NCI-H2196 treated with DMSO at 0.1 percent for 48 hours (cell line): ENCODE data around the gene CAMK2A.

Source experiments
- DNase-seq: peaks from one replicate; lab custom pipeline; 2025; ENCODE audit not compliant: unreplicated experiment; lab: John Stamatoyannopoulos, UW

The CAMK2A gene

GRCh38 chr5:150316320-150316719, 26.7 kb upstream of the CAMK2A start:
- DNase-seq = no peak

DNA sequence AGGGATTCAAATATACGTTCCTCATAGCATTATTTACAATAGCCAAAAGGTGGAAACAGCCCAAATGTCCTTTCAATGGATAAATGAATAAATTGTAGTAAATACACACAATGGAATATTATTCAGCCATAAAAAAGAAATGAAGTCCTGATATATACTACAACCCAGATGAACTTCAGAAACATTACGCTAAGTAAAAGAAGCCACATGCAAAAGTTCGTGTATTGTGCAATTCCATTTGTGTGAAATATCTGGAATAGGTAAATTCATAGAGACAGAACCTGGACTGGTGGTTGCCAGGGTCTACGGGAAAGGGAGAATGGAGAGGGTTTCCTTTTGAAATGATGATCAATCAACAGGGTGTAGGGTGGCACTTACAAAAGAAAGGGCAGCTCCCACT, 25.7 kb upstream of the CAMK2A start:
- no peak for DNase-seq

DNA sequence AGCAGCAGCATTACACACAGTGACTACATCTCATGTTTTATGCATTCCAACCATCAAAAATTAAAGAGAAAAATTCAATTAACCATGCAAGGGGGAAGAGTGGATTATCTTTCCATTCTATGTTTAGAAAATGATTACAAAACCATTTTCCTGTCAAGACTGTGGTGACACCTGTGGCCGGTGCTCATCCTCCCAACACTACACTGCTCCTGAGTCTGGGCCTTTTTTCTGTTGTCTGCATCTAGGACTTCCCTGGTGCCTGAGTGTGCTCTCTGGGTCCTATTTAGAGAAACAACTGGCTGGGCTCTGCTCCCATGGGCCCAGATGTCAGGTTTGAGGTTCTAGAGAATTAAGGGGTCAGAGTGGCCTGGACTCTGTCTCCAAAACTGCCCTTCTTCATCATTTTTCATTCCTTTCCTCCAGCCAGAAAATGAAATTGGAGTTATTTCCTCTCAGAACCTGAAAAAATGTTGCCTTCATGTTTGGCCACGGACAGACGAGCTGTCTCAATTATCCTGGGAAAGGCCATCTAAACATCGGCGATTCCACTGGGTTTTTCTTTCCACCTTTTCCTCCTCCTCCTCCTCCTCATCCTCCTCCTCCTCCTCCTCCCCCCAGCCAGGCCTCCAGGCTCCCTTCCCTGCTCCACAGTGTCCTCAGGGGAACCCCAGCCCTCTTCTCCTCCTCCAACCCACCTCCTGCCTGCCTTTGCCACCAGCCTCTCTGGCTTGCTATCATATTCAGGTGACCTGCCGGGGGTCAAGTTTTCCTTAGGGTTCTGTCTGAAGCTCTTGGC, 24.5 kb upstream of the CAMK2A start:
- no peak for DNase-seq

DNA sequence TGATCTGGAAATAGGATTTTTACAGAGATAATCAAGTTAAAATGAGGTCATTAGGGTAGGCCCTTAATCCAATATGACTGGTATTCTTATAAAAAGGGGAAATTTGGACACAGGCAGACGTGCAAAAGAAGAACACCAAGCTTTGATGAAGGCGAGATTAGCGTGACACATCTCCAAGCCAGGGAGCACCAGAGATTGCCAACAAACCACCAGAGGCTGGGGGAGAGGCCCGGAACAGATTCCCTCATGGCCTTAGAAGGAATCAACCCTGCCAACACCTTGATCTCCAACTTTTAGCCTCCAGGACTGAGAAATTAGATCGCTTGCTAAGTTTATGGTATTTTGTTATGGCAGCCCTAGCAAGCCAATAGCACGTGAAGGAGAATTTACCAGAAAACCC, 23.9 kb upstream of the CAMK2A start:
- DNase-seq = no peak

DNA sequence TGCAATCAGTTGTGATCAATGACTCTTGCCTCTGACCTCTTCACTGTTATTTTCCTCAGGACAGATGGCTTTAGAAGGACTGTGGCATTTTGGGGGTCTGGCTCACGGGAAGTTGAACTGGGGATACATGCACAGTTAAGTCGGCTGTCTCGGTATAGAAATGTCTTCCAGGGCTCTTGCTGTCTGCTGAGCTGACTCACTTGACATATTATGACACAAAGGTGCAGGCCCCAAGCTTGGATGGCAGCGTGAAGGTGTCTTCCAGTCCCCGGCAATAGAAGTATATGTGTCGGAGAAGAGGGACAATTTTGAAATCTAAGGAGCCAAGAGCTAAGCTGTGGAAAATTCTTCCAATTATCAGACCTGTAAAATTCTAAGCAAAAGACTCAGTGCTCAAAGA, 22.9 kb upstream of the CAMK2A start:
- DNase-seq = no peak

DNA sequence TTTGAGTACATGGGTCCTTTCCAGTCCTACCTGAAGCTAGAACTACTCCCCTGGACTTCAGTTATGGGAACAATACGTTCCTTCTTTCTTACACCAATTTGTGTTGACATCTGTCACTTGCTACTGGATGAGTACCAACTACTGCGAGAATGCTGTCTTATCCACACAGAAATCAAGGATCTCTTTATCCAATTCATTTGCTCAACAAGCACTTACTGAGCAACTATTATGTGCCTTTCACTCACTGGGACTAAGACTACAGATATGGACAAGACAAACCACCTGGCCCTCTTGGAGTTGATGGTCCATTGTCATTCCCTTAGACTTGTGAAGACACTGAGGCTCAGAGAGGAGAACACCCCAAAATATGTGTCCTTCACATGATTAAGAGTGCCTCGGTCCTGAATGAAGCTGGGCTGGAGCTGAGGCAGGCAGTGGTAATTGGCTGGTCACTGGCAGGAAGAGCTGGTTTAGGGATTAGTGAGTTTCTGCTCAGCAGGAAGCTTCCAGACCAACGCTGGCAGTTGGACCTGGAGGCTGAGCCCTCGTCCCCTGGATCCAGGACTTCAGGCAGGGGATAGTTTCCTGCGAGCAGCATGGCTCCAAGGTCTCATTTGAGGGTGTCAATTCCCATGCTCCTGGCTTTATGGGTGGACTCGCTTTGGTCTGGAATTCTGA, 21.6 kb upstream of the CAMK2A start:
- DNase-seq = no peak

DNA sequence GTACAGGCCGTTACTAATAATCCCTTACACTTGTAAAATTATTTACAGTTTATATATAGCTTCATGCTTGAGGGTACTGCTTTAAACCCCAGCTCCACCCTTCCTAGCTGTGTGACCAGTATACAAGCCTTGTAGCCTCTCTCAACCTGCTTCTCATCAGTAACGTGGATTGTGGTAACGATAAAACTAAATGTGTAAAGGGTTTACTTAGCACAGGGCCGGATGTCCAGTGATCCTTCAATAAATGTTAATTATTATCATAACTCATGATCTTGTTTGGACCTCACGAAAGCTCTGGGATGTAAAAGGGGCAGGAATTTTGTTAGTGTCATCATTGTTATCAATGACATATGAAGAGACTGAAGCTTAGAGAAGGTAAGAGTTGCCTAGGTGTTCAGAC, 20.7 kb upstream of the CAMK2A start:
- no peak for DNase-seq

DNA sequence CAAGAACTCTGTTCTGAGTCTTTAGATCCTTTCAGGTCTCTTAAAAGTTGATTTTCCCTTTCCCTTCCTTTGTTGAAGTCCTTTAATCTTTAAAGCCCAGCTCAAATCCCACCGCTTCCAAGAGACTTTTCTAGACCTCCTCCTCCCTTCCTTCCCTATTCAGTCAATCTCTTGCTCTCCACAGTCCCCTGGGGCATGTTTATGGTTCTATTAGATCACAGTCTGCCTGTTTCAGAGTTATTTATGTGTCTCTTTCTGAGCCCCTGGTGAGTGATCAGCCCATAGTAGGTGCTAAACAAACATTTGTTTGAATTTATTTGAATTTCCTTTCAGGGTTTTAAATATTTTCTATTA, 20.3 kb upstream of the CAMK2A start:
- no peak for DNase-seq

GRCh38 chr5:150309101-150309885, 19.7 kb upstream of the CAMK2A start:
- no peak for DNase-seq

GRCh38 chr5:150307617-150308426, 18.2 kb upstream of the CAMK2A start:
- no peak for DNase-seq

DNA sequence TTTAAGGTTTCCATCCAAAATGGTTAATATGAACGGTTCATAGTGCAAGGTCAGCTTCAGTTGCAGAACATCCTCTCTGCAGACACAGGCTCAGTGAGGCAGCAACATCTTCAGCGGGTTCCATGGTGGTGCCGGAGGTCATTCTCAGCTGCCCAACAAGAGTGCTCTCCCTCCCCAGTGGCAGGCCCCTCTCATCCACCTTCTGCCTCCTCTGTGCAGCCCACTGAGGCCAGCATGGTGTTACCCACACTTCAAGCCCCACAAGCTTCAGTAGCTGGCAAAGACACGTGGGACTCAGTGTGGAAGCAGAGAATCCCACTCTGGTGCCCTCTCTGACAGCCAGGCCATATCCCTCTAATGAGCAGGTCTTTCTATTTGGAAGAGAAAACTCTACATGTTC, 17.2 kb upstream of the CAMK2A start:
- DNase-seq = no peak

GRCh38 chr5:150305557-150305956, 16.0 kb upstream of the CAMK2A start:
- DNase-seq = no peak

GRCh38 chr5:150305095-150305494, 15.5 kb upstream of the CAMK2A start:
- no peak for DNase-seq

DNA sequence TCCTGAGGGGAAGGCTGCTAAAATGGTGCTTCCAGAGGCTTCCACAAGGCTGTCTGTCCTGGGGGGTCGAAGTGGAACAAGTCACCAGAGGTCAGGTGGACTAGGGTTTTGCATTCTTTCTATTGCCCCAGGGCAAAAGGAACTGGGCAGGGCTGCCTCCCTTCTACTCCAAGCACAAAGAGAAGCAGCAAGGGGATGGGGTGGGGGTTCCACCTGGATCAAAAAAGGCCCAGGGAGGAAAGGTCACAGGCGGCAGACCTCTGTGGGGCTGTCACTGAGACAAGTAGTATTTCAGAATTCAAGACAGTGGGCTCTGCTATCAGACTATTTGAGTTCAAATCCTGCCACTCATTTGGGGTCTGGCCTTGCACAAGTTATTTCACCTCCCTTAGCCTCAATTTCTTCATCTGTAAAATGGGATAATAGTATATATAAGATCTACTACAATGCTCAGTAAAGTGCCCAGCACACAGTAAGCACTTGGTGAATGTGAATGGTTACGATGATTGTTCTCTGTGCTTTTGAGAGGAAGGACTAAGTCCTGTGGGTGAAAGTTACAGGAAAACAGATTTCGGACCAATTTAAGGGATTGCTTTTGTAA, 15.0 kb upstream of the CAMK2A start:
- DNase-seq = no peak

DNA sequence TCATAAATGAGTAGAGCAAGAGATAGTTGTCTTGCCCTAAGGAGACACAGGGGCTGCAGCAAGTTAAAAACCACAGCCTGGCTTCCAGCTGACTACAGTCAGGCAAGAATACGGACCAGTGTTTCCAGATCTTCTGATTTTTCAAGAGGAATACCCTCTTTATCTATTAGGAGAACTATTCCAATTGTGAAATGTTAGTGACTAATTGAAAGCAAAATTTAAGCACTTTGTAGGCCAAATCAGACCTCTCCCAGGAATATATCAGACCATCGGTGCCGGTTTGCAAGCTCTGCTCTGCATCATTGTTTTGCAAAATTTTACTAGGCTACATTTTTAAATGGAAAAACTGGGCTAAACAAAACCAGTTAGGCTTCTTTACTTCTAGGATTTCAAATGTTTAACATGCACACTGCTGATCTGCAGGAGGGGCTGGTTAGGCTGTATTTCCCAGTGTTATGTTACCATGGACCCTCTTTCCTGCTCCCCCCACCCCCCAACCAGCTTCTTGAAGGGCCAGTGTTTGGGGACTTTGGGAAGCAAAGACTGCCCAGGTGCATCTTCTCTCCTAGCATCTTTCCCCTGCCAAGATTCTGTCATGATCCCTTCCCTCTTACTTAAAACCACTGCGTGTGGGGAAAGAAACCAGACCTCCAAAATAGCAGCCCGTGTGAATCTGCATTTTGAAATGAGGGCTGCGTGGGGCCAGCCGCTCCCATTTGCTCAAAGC, 14.2 kb upstream of the CAMK2A start:
- DNase-seq = no peak

DNA sequence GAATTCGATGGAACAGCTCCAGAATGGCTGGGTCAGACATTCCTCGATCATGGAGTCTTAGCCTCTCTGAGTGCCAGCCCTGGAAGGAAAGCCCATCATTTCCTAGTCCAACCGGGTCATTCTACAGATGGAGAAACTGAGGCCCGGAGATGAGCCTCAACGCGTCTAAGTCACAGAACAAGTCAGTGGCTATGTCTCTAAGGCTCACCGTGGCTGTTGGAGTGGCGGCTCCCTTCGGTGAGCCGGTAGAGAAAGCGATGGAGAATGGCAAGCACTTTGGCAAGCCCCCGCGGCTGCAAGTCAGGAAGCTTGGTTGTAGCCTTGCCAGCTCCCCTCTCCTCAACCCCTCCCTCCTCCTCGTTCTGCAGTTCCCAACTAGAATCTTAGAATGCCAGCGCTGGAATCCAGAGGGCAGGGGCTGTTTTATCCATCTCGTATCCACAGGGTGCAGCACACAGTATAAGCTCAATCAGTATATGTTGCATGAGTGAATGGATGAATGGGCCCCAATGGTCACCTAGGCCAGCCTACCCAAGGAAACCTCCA, 13.6 kb upstream of the CAMK2A start:
- DNase-seq = no peak

- no peak for DNase-seq
Measured at GRCh38 chr5:150302301-150303069, 12.9 kb upstream of the CAMK2A start, which contains the start of gene ARSI. Gene ARSI, minus strand, starts transcription at chr5:150302905. Its CDS starts 532 bp downstream, at chr5:150302373.

DNA sequence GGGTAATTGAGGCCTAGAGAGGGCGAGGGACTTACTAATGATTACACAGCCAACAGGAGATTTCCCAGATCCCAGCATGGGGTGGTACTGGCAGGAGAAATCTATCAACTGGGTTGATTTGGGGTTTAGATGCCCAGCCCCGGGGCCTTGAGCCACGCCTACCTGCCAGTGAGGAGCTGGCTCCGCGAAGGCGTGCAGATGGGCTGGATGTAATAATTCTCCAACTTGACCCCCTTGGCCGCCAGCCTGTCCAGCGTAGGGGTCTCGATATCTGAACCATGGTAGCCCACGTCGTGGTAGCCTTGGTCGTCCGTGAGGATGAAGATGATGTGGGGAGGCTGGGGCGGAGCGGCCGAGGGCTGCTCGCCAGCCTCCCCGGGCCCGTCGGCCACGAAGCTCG, 12.3 kb upstream of the CAMK2A start:
- DNase-seq = no peak

DNA sequence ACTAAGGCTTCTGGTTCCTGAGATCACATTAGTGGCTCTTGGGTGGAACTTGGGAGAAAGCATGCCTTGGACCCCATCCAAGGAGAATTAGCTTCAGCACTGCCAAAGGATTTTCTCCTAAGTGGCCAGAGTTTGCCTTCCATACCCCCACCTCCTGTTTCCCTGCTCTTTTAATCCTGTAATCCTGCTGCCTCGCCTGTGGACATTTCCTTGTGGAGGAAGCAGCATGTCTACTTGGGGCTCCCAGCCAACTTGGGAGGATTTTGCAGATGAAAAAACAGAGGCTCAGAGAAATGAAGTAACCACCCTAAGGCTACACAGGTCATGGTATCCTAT, 11.6 kb upstream of the CAMK2A start:
- no peak for DNase-seq
